AG08395 (cell line): Measurements from ENCODE around the gene MTFR2.
"Not testable (repeated sequence)": the region's sequence is repeated elsewhere in the genome, so short reads cannot be mapped to it uniquely, and the experiment has no call there.

Source experiments
- DNase-seq: peaks from one replicate; pipeline ENCODE4 v3.0.0; 2012; ENCODE audit warnings: mixed read lengths, low spot score

Gene MTFR2

GRCh38 chr6:136235233-136235564, 14.9 kb downstream of the MTFR2 start:
- no peak for DNase-seq

- DNase-seq, result no peak
Observed at GRCh38 chr6:136232701-136233100, 17.4 kb downstream of the MTFR2 start.

GRCh38 chr6:136230219-136230853, 19.8 kb downstream of the MTFR2 start:
- DNase-seq, result peak; percentile 47

GRCh38 chr6:136228814-136229213, 21.3 kb downstream of the MTFR2 start:
- DNase-seq, result no peak

GRCh38 chr6:136226674-136227377, 23.3 kb downstream of the MTFR2 start:
- DNase-seq, result no peak

GRCh38 chr6:136226027-136226673, 24.0 kb downstream of the MTFR2 start:
- peak; percentile 67 for DNase-seq

GRCh38 chr6:136225496-136225895, 24.6 kb downstream of the MTFR2 start:
- DNase-seq, result no peak

- DNase-seq, result not testable (repeated sequence)
Observed at GRCh38 chr6:136224974-136225373, 25.1 kb downstream of the MTFR2 start.

- no peak for DNase-seq
Observed at GRCh38 chr6:136216503-136217401, 33.4 kb downstream of the MTFR2 start.

GRCh38 chr6:136213853-136214252, 36.3 kb downstream of the MTFR2 start:
- no peak for DNase-seq

GRCh38 chr6:136213012-136213539, 37.0 kb downstream of the MTFR2 start:
- no peak for DNase-seq

- DNase-seq, result no peak
Observed at GRCh38 chr6:136212608-136213007, 37.5 kb downstream of the MTFR2 start.

GRCh38 chr6:136210398-136211165, 39.5 kb downstream of the MTFR2 start:
- no peak for DNase-seq

- no peak for DNase-seq
Observed at GRCh38 chr6:136209496-136209895, 40.6 kb downstream of the MTFR2 start.

- DNase-seq, result no peak
Observed at GRCh38 chr6:136208783-136209182, 41.3 kb downstream of the MTFR2 start.

GRCh38 chr6:136201732-136202131, 48.4 kb downstream of the MTFR2 start:
- no peak for DNase-seq

GRCh38 chr6:136192902-136193301, 57.2 kb downstream of the MTFR2 start:
- DNase-seq, result no peak

GRCh38 chr6:136191606-136192312, 58.4 kb downstream of the MTFR2 start:
- DNase-seq, result no peak

- DNase-seq, result no peak
Observed at GRCh38 chr6:136189104-136189503, 61.0 kb downstream of the MTFR2 start.

- no peak for DNase-seq
Observed at GRCh38 chr6:136188486-136188885, 61.6 kb downstream of the MTFR2 start.

- no peak for DNase-seq
Observed at GRCh38 chr6:136186363-136186762, 63.7 kb downstream of the MTFR2 start.
